ENCODE results near the gene UNC119. TPM values are rescaled to one million over a fixed set of nuclear protein-coding genes. Genes with fewer than 3 reads are reported as not detected.

Gene UNC119
- total RNA-seq, 1 experiment from 2014 or later: 43.2 TPM

DNA sequence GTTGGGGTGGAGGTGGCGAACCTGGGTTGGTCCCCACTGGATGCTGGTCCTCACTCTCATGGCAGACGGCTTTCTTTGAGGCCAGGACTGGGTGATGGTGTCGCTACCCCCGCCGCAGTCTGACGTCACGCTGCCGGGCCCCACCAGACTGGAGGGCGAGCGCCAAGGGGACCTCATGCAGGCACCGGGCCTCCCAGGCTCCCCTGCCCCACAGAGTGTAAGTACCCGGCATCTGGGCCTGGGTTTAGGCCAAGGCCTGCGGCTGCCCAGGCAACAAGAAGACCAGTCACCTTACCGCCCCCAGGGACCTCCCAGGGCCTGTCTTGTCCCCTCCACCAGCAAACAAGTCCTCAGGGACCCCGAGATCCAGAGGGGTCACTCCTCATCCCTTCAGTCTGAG, 28.5 kb downstream of the UNC119 start:
- no peaks in the 10 kb centered on the region for H4K20me1 ChIP-seq (ENCODE audit: insufficient read depth)
- no TSS peak for BruUV-seq (replicated peaks)

More for the DNA sequence above, 28.5 kb downstream of the UNC119 start:
- ChIA-PET RAD21 (ENCODE audit: low non-redundant PET in 1 of 2, low total read pairs in 2 of 2, uncharacterized antibody in 2 of 2, unreplicated experiment in 2 of 2) (no interaction called here), CTCF (no interaction called here), POLR2A (no interaction called here)
- Histone ChIP-seq H3K9ac (ENCODE audit: low read length) (no peak overlapping the region), H3K79me2 (ENCODE audit: insufficient read depth, low read length) (no peaks in the 10 kb centered on the region), H3K36me3 (ENCODE audit: control insufficient read depth in 1 of 2, insufficient read depth in 2 of 2, low read length in 2 of 2) (no peaks in the 10 kb centered on the region), H3K4me2 (ENCODE audit: low read length) (no peak overlapping the region), H3K9me2 (ENCODE audit: insufficient read depth) (no peaks in the 10 kb centered on the region), H3K27me3 (ENCODE audit: insufficient read depth, low read length) (no peaks in the 10 kb centered on the region), H3K27ac (ENCODE audit: low read depth, low read length) (no peak overlapping the region), H3K9me3 (ENCODE audit: control insufficient read depth in 1 of 2, insufficient read depth in 1 of 2, low read depth in 1 of 2, low read length in 2 of 2) (no peaks in the 10 kb centered on the region), H3K4me3 (replicated peaks in 1 of 2; ENCODE audit: low read depth in 1 of 2, low read length in 2 of 2) (no peak overlapping the region), H2AFZ (ENCODE audit: low read depth, low read length, poor library complexity, severe bottlenecking) (no peak overlapping the region), H3K4me1 (ENCODE audit: control insufficient read depth in 1 of 2, insufficient read depth in 2 of 2, low read length in 2 of 2) (peaks cover 0 to 11% of the 10 kb centered on the region in 2 experiments; a peak in 2 of 4 replicates)
- ATAC-seq (no peak), DNase-seq (ENCODE audit: low read depth, low spot score) (no peak)
- intact Hi-C loops (cut with micrococcal nuclease): no loop called here
- TF ChIP-seq EGR1 (IDR thresholded peaks at IDR 0.05; ENCODE audit: low read depth): no peak
- no peak for TF ChIP-seq TCF7L2 (IDR thresholded peaks at IDR 0.05; ENCODE audit: borderline replicate concordance, extremely low read depth, insufficient read depth, insufficient read length)
- TF ChIP-seq POLR2A (IDR thresholded peaks at IDR 0.05; ENCODE audit: borderline replicate concordance, extremely low read depth, insufficient read depth, insufficient read length): no peak
- TF ChIP-seq EZH2phosphoT487 (IDR thresholded peaks at IDR 0.05; ENCODE audit: borderline replicate concordance): no peak
- TF ChIP-seq ZNF274 (IDR thresholded peaks at IDR 0.05; ENCODE audit: low read depth, low read length): no peak
- TF ChIP-seq JUND (IDR thresholded peaks at IDR 0.05): no peak
- TF ChIP-seq, protein P1, sequence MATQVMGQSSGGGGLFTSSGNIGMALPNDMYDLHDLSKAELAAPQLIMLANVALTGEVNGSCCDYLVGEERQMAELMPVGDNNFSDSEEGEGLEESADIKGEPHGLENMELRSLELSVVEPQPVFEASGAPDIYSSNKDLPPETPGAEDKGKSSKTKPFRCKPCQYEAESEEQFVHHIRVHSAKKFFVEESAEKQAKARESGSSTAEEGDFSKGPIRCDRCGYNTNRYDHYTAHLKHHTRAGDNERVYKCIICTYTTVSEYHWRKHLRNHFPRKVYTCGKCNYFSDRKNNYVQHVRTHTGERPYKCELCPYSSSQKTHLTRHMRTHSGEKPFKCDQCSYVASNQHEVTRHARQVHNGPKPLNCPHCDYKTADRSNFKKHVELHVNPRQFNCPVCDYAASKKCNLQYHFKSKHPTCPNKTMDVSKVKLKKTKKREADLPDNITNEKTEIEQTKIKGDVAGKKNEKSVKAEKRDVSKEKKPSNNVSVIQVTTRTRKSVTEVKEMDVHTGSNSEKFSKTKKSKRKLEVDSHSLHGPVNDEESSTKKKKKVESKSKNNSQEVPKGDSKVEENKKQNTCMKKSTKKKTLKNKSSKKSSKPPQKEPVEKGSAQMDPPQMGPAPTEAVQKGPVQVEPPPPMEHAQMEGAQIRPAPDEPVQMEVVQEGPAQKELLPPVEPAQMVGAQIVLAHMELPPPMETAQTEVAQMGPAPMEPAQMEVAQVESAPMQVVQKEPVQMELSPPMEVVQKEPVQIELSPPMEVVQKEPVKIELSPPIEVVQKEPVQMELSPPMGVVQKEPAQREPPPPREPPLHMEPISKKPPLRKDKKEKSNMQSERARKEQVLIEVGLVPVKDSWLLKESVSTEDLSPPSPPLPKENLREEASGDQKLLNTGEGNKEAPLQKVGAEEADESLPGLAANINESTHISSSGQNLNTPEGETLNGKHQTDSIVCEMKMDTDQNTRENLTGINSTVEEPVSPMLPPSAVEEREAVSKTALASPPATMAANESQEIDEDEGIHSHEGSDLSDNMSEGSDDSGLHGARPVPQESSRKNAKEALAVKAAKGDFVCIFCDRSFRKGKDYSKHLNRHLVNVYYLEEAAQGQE (IDR thresholded peaks at IDR 0.05; ENCODE audit: low read depth): no peak
- no peak for TF ChIP-seq SP1 (IDR thresholded peaks at IDR 0.05; ENCODE audit: low read depth)
- no peak for TF ChIP-seq POLR2AphosphoS5 (IDR thresholded peaks at IDR 0.05; ENCODE audit: low read depth, low read length)
- TF ChIP-seq, protein P2, sequence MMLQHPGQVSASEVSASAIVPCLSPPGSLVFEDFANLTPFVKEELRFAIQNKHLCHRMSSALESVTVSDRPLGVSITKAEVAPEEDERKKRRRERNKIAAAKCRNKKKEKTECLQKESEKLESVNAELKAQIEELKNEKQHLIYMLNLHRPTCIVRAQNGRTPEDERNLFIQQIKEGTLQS (IDR thresholded peaks at IDR 0.05): no peak
- no peak for TF ChIP-seq EZH2 (IDR thresholded peaks at IDR 0.05)
- TF ChIP-seq SIN3A (IDR thresholded peaks at IDR 0.05; ENCODE audit: low read depth): no peak
- TF ChIP-seq ZFX (IDR thresholded peaks at IDR 0.05): no peak
- TF ChIP-seq RAD21 (IDR thresholded peaks at IDR 0.05; ENCODE audit: low read depth): no peak
- no peak for TF ChIP-seq YY1 (IDR thresholded peaks at IDR 0.05; ENCODE audit: extremely low read depth, insufficient replicate concordance, low read depth, low read length)
- TF ChIP-seq FOSL1 (IDR thresholded peaks at IDR 0.05; ENCODE audit: low read depth): no peak
- no peak for TF ChIP-seq CBX3 (IDR thresholded peaks at IDR 0.05; ENCODE audit: low read depth)

Measured in HCT116 (cell line).